ENCODE results near the gene PRPF6. TPM values are rescaled to one million over a fixed set of nuclear protein-coding genes. Genes with fewer than 3 reads are reported as not detected.

The PRPF6 gene
- total and polyA plus RNA-seq, 2 donors (not counting 1 experiment from before 2014, with no cell fraction given) = 31.7 to 82.9 TPM

GRCh38 chr20:64052987-64053840 lies 72.3 kb downstream of the PRPF6 start:
- Mint-ChIP-seq H3K4me1 (peaks cover 15% of the 10 kb centered on the region), H3K27me3 (peaks cover 27% of the 10 kb centered on the region), H3K9me3 (ENCODE audit: insufficient read depth) (no peaks in the 10 kb centered on the region), H3K27ac (no peak overlapping the region), H3K4me3 (no peak overlapping the region)
- H3K79me2 ChIP-seq (ENCODE audit: control insufficient read depth, insufficient read depth, low read length) = no peaks in the 10 kb centered on the region
- intact Hi-C loops (cut with micrococcal nuclease) = no loop called here
- DNase-seq = no peak
- TF ChIP-seq CTCF (IDR thresholded peaks at IDR 0.05) (no peak), EZH2 (IDR thresholded peaks at IDR 0.05; ENCODE audit: borderline replicate concordance, insufficient read depth, low read depth, low read length, poor library complexity, severe bottlenecking) (no peak)
- ChIA-PET POLR2A (interaction anchor here (0.6 kb wide), 1 partner anchor 7 kb away, joined by 3 read pairs; no protein-coding TSS in a partner anchor), CTCF (interaction anchor here (0.6 to 2.3 kb wide), 6 partner anchors 12 to 72 kb away, joined by 3 to 10 read pairs (median 6); no protein-coding TSS in a partner anchor)
- peaks cover 0 to 68% (median 27%) of the 10 kb centered on the region in 4 experiments for H3K27me3 ChIP-seq (replicated peaks in 1 of 4; ENCODE audit: control extremely low read depth in 1 of 4, control insufficient read depth in 3 of 4, insufficient read depth in 4 of 4, low read length in 3 of 4)
- no peaks in the 10 kb centered on the region for H3K36me3 ChIP-seq (replicated peaks in 1 of 2; ENCODE audit: control extremely low read depth in 1 of 2, control insufficient read depth in 1 of 2, extremely low read depth in 1 of 2, insufficient read depth in 2 of 2, low read length in 1 of 2)
- H3K4me2 ChIP-seq (replicated peaks; ENCODE audit: low read depth, low read length, poor library complexity, severe bottlenecking) = no peak overlapping the region
- no peak overlapping the region for H3K4me3 ChIP-seq (ENCODE audit: control extremely low read depth in 1 of 5, extremely low read depth in 1 of 5, insufficient read depth in 1 of 5, low read depth in 2 of 5, low read length in 4 of 5)
- peaks cover 0 to 18% (median 0%) of the 10 kb centered on the region in 3 donors for H3K9me3 ChIP-seq (ENCODE audit: control extremely low read depth in 1 of 3, control insufficient read depth in 2 of 3, insufficient read depth in 1 of 3, low read length in 2 of 3)
- H3K4me1 ChIP-seq (ENCODE audit: control insufficient read depth in 2 of 2, insufficient read depth in 2 of 2, low read length in 2 of 2) = peaks cover 19 to 23% of the 10 kb centered on the region in 2 donors
- H3K9ac ChIP-seq (ENCODE audit: low read length) = no peak overlapping the region
- H4K20me1 ChIP-seq (ENCODE audit: control insufficient read depth, insufficient read depth, low read length, poor library complexity, severe bottlenecking) = no peaks in the 10 kb centered on the region
- H3K27ac ChIP-seq (ENCODE audit: low read length in 2 of 2) = no peak overlapping the region
- no peak overlapping the region for H2AFZ ChIP-seq (ENCODE audit: insufficient read depth, low read depth, low read length, poor library complexity, severe bottlenecking)
- 87% methylated on average over 32 of the region's 33 CpGs for WGBS (ENCODE audit: insufficient coverage)
- ATAC-seq (ENCODE audit: low read depth) = no peak
